Fibroblast of mammary gland (primary cell): ENCODE measurements around the gene EML1.

Experiments used
- DNase-seq: peaks from one replicate; pipeline ENCODE4 v3.0.0-alpha.2; 2010; ENCODE audit warnings: low read depth
- H3K4me3 ChIP-seq: 2 replicates; pipeline ENCODE4 v1.5.1; 2011; ENCODE audit warnings: low read depth, mild to moderate bottlenecking, low read length, moderate library complexity; ENCODE audit not compliant: control insufficient read depth
- CTCF ChIP-seq: conservative IDR thresholded peaks from 2 replicates; pipeline ENCODE4 v1.5.1; 2011; ENCODE audit warnings: low read depth, low read length, inconsistent platforms; ENCODE audit not compliant: control insufficient read depth, insufficient read depth

EML1 gene

DNA sequence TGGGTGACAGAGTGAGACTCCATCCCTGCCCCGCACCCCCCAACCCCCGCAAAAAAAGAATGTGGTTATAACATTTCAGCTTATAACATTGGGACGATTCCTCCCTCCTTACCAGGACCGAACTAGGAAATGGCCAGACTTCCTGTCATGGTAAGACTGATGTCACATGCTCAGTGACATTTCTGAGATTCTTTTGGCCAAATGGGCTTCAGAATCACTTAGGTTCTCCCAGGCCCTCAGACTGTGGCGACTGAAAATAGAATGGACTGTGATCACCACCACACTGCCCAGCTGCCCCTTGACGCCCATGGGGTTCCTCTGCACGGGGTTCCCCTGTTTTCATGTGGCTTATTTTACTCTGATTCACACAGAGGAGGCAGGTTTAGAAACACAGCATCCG lies 157.0 kb downstream of the EML1 start:
- no peak for TF ChIP-seq CTCF
- H3K4me3 ChIP-seq = no peak overlapping the region
- no peak for DNase-seq

DNA sequence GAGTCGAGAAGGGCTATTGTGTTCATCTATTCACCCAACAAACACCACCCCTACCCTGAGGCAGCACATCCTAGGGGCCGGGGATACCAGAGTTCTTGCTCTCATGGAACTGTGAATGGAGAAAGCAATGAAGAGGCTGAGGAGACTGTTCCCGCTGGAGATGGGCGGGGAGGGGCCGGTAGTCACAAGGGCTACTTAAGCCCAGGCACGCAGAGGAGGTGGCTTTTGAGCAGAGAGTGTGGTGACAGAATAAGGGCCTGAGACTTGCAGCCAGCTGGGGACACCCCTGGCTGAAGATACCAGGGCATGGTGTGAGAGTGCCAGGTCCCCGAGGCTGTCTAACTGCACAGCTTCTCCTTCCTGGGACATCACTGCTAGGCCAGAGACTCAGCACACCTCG lies 157.9 kb downstream of the EML1 start:
- no peak overlapping the region for H3K4me3 ChIP-seq
- no peak for TF ChIP-seq CTCF

DNA sequence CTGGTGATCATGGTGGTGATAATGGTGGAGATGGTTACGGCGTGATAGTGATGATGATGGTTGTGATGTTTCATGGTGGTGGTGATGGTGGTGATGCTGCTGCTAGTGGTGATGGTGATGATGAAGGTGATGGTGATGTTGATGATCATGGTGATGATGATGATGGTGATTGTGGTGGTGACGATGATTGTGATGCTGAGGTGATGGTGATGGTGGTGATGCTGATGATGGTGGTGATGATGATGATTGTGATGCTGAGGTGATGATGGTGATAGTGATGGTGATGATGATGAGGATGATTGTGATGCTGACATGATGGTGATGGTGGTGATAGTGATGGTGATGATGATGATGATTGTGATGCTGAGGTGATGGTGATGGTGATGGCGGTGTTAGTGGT lies 158.8 kb downstream of the EML1 start:
- DNase-seq = no peak
- TF ChIP-seq CTCF = no peak
- no peak overlapping the region for H3K4me3 ChIP-seq

More for the DNA sequence above, 157.9 kb downstream of the EML1 start:
- no peak for DNase-seq

DNA sequence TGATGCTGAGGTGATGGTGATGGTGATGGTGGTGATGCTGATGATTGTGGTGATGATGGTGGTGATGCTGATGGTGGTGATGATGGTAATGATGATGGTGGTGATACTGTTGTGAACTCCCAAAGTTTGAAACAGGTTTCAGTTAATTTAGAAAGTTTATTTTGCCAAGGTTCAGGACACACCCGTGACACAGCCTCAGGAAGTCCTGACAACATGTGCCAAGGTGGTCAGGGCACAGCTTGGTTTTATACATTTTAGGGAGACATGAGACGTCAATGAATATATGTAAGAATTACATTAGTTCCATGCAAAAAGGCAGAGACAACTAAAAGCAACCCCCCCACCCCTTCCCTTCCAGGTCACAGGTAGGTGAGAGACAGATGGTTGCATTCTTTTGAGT lies 159.2 kb downstream of the EML1 start:
- TF ChIP-seq CTCF = no peak
- no peak overlapping the region for H3K4me3 ChIP-seq
- no peak for DNase-seq

GRCh38 chr14:99955826-99956455 lies 162.7 kb downstream of the EML1 start:
- H3K4me3 ChIP-seq = no peak overlapping the region
- no peak for TF ChIP-seq CTCF
- no peak for DNase-seq

DNA sequence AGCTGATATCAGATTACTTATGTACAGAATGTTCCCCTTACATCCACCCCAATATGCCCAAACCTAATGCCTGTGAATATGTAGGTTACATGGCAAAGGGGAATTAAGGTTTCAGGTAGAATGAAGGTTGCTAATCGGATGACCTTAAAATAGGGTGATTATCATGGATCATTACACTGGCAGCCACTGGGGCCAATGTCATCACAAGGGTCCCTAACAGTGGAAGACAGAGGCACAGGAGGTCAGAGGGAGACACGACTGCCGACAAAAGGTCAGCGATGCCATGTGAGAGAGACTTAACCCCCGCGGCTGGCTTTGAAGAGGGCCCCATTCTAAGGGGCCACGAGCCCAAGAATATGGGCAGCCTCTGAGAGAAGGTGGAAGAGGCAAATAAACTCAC lies 165.2 kb downstream of the EML1 start:
- H3K4me3 ChIP-seq = no peak overlapping the region
- DNase-seq = no peak
- no peak for TF ChIP-seq CTCF
